ENCODE data around the gene SETD4.

SETD4 gene

DNA sequence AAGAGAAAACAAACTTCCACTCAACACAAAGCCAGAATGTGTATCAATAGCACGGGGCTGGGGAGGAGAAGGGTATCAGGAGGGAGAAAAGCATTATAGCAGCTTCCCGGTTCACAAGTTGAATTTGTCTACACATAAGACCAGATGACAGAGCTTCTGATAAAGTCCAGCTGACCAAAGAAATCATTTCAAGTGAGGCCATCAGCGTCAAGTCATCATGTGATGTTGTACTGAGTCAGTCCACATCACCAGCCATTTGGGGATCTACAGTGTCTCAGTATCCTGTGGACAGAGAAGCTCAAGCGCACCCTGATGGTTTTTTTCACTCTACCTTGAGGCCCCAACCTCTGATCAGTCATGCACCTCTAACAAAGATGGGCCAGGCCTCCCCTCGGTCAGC lies 33.0 kb downstream of the SETD4 start:
- Histone ChIP-seq H3K9ac (ENCODE audit: low read depth, low read length) (no peak overlapping the region), H3K36me3 (ENCODE audit: insufficient read depth, low read length) (no peaks in the 10 kb centered on the region), H3K9me3 (ENCODE audit: control insufficient read depth, insufficient read depth, low read length) (no peaks in the 10 kb centered on the region), H3K4me1 (ENCODE audit: insufficient read depth, low read length) (no peaks in the 10 kb centered on the region)

DNA sequence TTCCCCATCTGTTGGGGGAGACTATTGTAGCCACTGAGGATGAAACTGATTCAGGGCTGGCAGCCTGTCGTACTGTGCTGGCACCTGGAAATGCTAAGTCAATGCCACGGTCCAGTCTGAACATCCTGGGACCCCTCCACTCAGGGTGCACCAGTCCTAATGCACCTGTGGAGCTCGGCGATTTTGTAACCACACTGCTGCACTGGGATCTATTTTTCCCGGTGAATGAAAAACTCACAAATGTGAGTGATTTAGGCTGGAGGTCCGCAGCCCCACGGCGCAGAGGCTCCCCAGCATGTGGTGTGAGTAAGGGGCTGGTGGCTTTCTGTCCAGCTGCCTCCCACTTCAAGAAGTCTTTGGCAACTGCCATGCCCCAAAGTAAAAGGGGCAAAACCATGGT lies 35.5 kb downstream of the SETD4 start:
- Histone ChIP-seq H3K9me3 (ENCODE audit: control insufficient read depth, insufficient read depth, low read length) (no peaks in the 10 kb centered on the region), H3K36me3 (ENCODE audit: insufficient read depth, low read length) (no peaks in the 10 kb centered on the region), H3K4me1 (ENCODE audit: insufficient read depth, low read length) (no peaks in the 10 kb centered on the region), H3K9ac (ENCODE audit: low read depth, low read length) (no peak overlapping the region)

DNA sequence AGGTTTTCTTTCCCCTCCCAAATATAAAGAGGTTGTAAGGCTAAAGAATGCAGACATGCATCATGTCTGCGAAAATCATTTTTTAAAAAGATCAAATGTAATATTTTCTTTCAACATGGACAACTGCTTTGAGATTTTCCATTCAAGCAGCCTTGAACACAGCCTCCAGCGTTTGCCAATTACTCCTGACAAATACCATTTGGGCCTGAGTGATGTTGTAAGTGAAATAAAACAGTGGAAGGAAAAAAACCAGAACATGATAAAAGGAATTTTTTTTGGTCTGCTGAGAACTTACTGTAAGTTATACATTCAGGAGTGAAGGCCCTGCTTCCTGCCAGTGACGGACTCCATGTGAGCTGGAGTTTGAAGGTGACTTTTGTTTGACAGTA lies 37.2 kb downstream of the SETD4 start:
- Histone ChIP-seq H3K36me3 (ENCODE audit: insufficient read depth, low read length) (no peaks in the 10 kb centered on the region), H3K9me3 (ENCODE audit: control insufficient read depth, insufficient read depth, low read length) (no peaks in the 10 kb centered on the region)

DNA sequence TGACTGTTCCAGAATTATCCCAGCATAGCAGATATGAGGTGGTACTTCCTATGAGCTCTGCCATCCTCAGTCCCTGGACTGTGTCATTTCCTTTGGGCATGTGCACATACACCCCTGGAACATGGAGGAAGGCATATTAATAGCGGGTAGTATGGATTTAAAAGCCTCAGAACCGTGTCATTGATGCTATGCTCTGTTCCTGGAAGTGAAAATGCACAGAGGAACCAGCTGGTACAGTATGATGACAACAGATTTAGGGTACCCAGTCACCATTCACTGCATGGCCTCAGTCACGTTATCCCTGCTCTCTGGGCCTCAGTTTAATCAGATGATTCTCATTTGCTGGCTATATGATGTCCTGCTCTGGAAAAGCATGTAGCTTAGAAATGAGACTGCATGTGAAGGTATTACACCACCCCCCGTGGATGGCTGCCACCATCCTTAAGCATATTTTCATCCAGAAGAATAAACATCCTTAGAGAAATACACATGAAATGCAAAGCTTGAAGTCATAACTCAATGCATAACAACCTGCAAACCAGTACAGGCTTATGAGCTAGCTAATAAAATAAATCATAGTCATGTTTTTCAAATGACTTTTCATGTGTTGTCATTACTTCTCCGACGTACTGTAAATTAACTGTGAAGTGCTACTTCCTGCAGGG lies 37.8 kb downstream of the SETD4 start:
- no peaks in the 10 kb centered on the region for H3K36me3 ChIP-seq (ENCODE audit: insufficient read depth, low read length)
- H3K4me1 ChIP-seq (ENCODE audit: insufficient read depth, low read length) = no peaks in the 10 kb centered on the region
- H3K9ac ChIP-seq (ENCODE audit: low read depth, low read length) = no peak overlapping the region
- no peaks in the 10 kb centered on the region for H3K9me3 ChIP-seq (ENCODE audit: control insufficient read depth, insufficient read depth, low read length)

More for the DNA sequence above, 37.2 kb downstream of the SETD4 start:
- no peaks in the 10 kb centered on the region for H3K4me1 ChIP-seq (ENCODE audit: insufficient read depth, low read length)
- no peak overlapping the region for H3K9ac ChIP-seq (ENCODE audit: low read depth, low read length)

DNA sequence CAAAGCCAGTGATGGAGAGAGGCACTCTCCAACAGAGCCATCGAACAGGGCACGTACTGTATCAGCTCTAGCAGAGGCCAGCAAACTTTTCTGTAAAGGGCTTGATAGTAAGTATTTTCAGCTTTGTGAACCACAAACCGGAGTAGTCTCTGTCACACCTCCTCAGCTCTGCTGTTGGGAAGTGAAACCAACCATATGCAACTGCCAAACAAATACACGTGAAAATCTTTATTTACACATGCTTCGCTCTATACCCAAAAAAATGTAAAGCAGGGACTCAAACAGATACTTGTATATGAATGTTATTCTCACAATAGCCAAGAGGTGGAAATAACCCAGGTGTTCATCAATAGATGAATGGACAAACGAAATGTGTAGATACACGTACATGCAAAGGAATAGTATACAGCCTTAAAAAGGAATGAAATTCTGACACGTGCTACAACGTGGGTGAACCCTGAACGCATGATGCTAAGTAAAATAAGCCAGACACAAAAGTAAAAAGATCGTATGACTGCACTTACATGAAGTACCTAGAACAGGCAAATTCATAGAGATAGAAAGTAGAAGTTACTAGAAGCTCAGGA lies 39.0 kb downstream of the SETD4 start:
- H3K9me3 ChIP-seq (ENCODE audit: control insufficient read depth, insufficient read depth, low read length) = no peaks in the 10 kb centered on the region
- no peaks in the 10 kb centered on the region for H3K36me3 ChIP-seq (ENCODE audit: insufficient read depth, low read length)
- no peaks in the 10 kb centered on the region for H3K4me1 ChIP-seq (ENCODE audit: insufficient read depth, low read length)
- no peak overlapping the region for H3K9ac ChIP-seq (ENCODE audit: low read depth, low read length)

DNA sequence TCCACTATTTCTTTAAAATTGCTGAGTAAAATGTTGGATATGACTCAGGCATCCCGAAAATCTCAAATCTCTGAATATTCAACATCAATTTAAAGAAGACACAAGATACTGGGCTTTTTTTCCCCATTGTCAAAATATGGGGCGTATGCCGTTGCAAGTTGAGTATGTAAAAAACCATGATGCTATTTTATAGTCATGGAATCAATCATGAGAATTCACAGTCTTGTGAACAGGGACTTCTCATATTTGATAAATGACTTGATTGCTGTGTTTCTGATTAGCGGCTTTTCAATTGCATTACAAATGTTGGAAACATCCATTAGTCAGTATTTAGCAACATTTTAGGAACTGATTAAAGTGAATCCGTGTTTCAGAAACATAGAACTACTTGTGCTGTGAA lies 45.3 kb downstream of the SETD4 start:
- no peaks in the 10 kb centered on the region for H3K9me3 ChIP-seq (ENCODE audit: control insufficient read depth, insufficient read depth, low read length)
- no peaks in the 10 kb centered on the region for H3K4me1 ChIP-seq (ENCODE audit: insufficient read depth, low read length)
- H3K9ac ChIP-seq (ENCODE audit: low read depth, low read length) = no peak overlapping the region
- no peaks in the 10 kb centered on the region for H3K36me3 ChIP-seq (ENCODE audit: insufficient read depth, low read length)

DNA sequence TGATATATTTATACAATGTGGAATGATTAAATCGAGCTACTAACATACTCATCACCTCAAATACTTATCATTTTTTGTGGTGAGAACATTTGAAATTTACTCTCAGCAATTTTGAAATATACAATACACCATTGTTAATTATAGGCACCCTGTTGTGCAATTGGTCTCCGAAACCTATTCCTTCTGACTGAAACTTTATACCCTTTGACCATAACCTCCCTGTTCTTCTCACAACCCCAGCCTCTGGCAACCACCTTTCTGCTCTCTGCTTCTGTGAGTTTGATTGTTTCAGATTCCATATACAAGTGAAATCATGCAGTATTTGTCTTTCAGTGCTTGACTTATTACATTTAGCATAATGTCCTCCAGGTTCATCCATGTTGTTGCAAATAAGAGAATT lies 49.5 kb downstream of the SETD4 start:
- no peaks in the 10 kb centered on the region for H3K36me3 ChIP-seq (ENCODE audit: insufficient read depth, low read length)
- no peaks in the 10 kb centered on the region for H3K4me1 ChIP-seq (ENCODE audit: insufficient read depth, low read length)
- H3K9ac ChIP-seq (ENCODE audit: low read depth, low read length) = no peak overlapping the region
- H3K9me3 ChIP-seq (ENCODE audit: control insufficient read depth, insufficient read depth, low read length) = no peaks in the 10 kb centered on the region

DNA sequence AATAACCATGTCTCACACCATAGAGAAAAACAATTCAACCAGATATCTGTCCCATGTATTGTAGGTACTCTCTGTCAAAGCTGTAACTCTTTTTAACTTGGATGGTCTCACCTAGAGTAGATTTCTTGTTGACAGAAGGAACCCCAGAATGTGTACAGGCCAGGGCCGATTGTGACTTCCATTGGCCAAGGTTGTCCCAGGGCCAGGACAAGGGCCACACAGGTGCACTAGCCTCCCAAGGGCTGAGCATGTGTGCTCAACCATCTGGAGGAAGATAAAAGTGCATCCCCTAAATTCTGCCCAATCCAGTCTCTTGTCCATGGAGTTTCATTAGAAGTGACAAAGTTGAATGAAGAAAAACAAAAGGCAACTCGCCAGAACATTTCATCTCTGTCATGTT lies 51.8 kb downstream of the SETD4 start:
- Histone ChIP-seq H3K9ac (ENCODE audit: low read depth, low read length) (no peak overlapping the region), H3K9me3 (ENCODE audit: control insufficient read depth, insufficient read depth, low read length) (no peaks in the 10 kb centered on the region), H3K4me1 (ENCODE audit: insufficient read depth, low read length) (no peaks in the 10 kb centered on the region), H3K36me3 (ENCODE audit: insufficient read depth, low read length) (no peaks in the 10 kb centered on the region)

DNA sequence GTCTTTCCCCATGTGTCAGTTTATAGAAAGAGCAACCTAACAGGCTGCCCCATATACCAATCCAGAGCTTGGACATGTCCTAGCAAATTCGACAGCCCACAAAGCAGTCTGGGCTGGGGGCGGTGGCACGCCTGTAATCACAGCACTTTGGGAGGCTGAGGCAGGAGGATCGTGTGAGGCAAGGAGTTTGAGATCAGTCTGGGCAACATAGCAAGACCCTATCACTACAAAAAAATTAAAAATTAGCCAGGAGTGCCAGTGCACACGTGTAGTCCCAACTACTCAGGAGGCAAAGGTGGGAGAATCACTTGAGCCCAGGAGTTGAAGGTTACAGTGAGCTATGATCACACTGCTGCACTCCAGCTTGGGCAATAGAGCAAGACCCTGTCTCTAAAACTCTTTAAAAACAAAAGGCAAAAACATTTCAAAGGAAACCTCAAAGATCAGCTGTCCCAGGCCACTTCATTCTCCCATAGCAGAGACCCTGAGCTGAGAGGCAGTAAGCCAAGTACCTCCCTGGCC lies 54.4 kb downstream of the SETD4 start:
- no peaks in the 10 kb centered on the region for H3K9me3 ChIP-seq (ENCODE audit: control insufficient read depth, insufficient read depth, low read length)
- H3K4me1 ChIP-seq (ENCODE audit: insufficient read depth, low read length) = no peaks in the 10 kb centered on the region
- no peak overlapping the region for H3K9ac ChIP-seq (ENCODE audit: low read depth, low read length)
- no peaks in the 10 kb centered on the region for H3K36me3 ChIP-seq (ENCODE audit: insufficient read depth, low read length)

DNA sequence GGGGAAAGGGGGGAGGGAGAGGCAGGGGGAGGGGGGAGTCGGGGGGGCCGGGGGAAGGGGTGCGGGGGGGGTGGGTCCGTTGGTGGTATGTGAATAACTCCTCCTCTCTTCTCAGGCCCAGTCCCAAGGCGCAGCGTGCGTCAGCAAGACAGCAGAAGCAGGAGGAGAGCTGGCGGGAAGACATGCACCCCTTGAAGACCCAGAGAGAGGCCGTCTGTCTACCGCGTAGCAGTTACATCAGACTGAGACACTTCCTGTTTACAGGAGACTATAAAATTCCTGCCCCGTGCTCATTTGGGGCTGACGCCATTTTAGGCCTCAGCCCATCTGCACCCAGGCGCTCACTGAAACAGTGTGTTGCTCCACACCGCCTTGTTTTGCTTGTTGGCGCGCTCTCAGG lies 55.3 kb downstream of the SETD4 start:
- Histone ChIP-seq H3K36me3 (ENCODE audit: insufficient read depth, low read length) (no peaks in the 10 kb centered on the region), H3K4me1 (ENCODE audit: insufficient read depth, low read length) (no peaks in the 10 kb centered on the region), H3K9me3 (ENCODE audit: control insufficient read depth, insufficient read depth, low read length) (no peaks in the 10 kb centered on the region), H3K9ac (ENCODE audit: low read depth, low read length) (no peak overlapping the region)

DNA sequence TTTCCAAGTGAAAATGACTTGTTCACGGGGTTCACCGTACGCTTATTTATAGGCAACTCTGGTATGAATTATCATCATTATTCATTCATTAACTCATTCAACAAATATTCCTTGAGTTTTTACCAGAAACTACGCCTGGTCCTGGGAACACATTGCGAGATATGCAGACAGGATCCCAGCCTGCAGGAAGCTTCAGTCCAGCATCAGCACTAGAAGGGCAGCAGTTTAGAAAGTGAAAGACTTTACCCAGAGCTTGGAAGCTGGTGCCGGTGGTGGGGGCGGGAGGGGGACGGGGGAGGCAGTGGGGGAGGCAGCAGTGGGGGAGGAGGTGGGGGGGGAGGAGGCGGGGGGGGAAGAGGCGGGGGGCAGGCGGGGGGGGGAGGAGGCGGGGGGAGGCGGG lies 55.9 kb downstream of the SETD4 start:
- H3K36me3 ChIP-seq (ENCODE audit: insufficient read depth, low read length) = no peaks in the 10 kb centered on the region
- no peaks in the 10 kb centered on the region for H3K4me1 ChIP-seq (ENCODE audit: insufficient read depth, low read length)
- no peak overlapping the region for H3K9ac ChIP-seq (ENCODE audit: low read depth, low read length)
- no peaks in the 10 kb centered on the region for H3K9me3 ChIP-seq (ENCODE audit: control insufficient read depth, insufficient read depth, low read length)

DNA sequence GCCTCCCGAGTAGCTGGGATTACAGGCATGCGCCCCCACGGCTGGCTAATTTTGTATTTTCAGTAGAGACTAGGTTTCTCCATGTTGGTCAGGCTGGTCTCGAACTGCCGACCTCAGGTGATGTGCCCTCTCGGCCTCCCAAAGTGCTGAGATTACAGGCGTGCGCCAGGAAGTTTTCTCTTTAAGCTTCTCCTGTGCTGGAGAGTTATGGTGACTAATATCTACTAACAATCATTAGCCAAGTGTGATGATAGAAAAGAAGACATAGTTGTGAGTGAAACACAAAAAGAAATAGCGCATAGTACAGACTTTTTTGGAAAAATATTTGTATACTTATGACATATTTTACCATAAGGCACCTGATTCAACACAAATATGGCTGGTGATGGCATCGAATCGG lies 56.5 kb downstream of the SETD4 start:
- Histone ChIP-seq H3K9me3 (ENCODE audit: control insufficient read depth, insufficient read depth, low read length) (no peaks in the 10 kb centered on the region), H3K4me1 (ENCODE audit: insufficient read depth, low read length) (no peaks in the 10 kb centered on the region), H3K36me3 (ENCODE audit: insufficient read depth, low read length) (no peaks in the 10 kb centered on the region), H3K9ac (ENCODE audit: low read depth, low read length) (no peak overlapping the region)

DNA sequence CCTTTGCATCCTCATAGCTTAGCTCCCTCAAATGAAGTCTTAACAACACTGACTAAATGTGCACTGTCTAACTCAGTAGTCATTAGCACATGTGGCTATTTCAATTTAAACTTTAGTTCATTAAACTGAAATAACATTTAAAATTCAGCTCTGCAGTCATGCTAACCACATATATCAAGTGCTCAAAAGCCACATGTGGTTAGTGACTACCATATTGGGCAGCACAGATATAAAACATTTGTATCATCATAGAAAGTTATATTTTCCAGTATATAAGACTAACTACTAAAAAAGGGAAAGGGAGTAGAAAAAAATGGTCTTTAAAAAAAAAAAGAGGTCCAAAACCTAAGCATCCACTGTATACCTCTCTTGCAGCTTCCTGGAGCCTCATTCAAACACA lies 64.1 kb downstream of the SETD4 start:
- Histone ChIP-seq H3K9me3 (ENCODE audit: control insufficient read depth, insufficient read depth, low read length) (no peaks in the 10 kb centered on the region), H3K9ac (ENCODE audit: low read depth, low read length) (no peak overlapping the region), H3K36me3 (ENCODE audit: insufficient read depth, low read length) (no peaks in the 10 kb centered on the region), H3K4me1 (ENCODE audit: insufficient read depth, low read length) (no peaks in the 10 kb centered on the region)

DNA sequence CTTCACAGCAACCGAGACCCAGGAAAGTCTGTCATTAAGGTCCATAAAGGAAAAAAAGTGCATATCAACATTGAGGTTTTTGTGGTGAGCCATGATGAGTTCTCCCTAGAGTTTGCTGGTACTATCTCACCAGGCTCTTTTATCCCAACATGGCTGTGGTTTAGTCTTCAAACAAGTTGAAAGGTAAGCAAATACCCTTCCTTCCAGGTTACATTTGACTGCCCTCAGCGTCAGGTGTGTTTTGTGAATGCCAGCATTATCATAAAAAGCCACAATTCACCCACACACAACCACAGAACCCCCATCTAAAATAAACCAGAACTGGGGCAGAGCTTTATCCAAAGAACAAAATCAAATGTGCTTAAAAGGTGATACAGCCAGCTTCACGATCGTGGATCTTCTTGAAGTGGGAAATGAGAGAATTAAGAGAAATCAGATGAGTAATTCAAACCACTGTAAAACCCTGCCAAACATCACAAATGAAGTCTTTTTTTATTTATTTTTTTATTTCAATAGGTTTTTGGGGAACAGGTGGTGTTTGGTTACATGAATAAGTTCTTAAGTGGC lies 64.7 kb downstream of the SETD4 start:
- H3K4me1 ChIP-seq (ENCODE audit: insufficient read depth, low read length) = no peaks in the 10 kb centered on the region

DNA sequence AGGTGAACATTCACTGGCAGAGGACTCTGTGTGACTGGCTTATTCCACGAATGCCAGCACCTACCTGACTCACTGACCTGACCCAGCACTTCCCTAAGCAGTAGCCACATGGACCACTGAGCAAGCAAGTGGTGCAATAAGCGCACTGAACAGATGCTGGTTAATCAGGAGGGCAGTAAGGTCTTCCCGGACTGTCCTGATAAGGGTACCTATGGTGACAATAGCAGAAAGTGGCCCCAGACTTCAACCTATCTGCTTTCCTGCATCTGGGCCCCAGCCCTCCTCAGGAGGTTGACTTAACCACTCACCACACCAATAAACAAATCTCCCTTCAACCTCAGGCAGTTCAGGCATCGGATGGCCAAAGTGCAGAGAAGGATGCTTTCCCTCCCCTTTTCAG lies 65.7 kb downstream of the SETD4 start:
- no peaks in the 10 kb centered on the region for H3K9me3 ChIP-seq (ENCODE audit: control insufficient read depth, insufficient read depth, low read length)
- H3K4me1 ChIP-seq (ENCODE audit: insufficient read depth, low read length) = no peaks in the 10 kb centered on the region
- no peaks in the 10 kb centered on the region for H3K36me3 ChIP-seq (ENCODE audit: insufficient read depth, low read length)
- no peak overlapping the region for H3K9ac ChIP-seq (ENCODE audit: low read depth, low read length)

More for the DNA sequence above, 64.7 kb downstream of the SETD4 start:
- Histone ChIP-seq H3K9me3 (ENCODE audit: control insufficient read depth, insufficient read depth, low read length) (no peaks in the 10 kb centered on the region), H3K36me3 (ENCODE audit: insufficient read depth, low read length) (no peaks in the 10 kb centered on the region), H3K9ac (ENCODE audit: low read depth, low read length) (no peak overlapping the region)

Data from ES-I3 (cell line).